Liver (tissue), 9 donors: ENCODE results near the gene TUT4. TPM values are rescaled to one million over a fixed set of nuclear protein-coding genes. Genes with fewer than 3 reads are reported as not detected.

Experiments
- DNase-seq: peaks from one replicate; pipeline ENCODE4 v3.0.0-alpha.2; 2017; ENCODE audit warnings: low spot score
- H3K27ac ChIP-seq, 2 donors: one replicate each; pipeline ENCODE4 v1.7.0; 2013; ENCODE audit warnings: inconsistent platforms in 2 of 2, low read length in 2 of 2, control low read depth in 1 of 2, low read depth in 1 of 2, mild to moderate bottlenecking in 1 of 2
- H3K27me3 ChIP-seq, 4 donors: one replicate each; pipeline versions ENCODE4 v1.6.1 to v1.7.0; 2013; ENCODE audit warnings: low read length in 3 of 4, inconsistent platforms in 1 of 4, mild to moderate bottlenecking in 1 of 4, moderate library complexity in 1 of 4; ENCODE audit not compliant: control insufficient read depth in 4 of 4, insufficient read depth in 4 of 4
- H3K36me3 ChIP-seq, 4 donors: one replicate each; pipeline versions ENCODE4 v1.6.1 to v1.7.0; 2013; ENCODE audit warnings: low read length in 3 of 4, mild to moderate bottlenecking in 3 of 4, low read depth in 1 of 4, moderate library complexity in 1 of 4; ENCODE audit not compliant: control insufficient read depth in 4 of 4, insufficient read depth in 3 of 4
- H3K4me1 ChIP-seq, 4 donors: one replicate each; pipeline versions ENCODE4 v1.6.1 to v1.7.0; 2013; ENCODE audit warnings: low read length in 3 of 4, mild to moderate bottlenecking in 3 of 4, moderate library complexity in 1 of 4; ENCODE audit not compliant: control insufficient read depth in 4 of 4, insufficient read depth in 4 of 4
- H3K4me3 ChIP-seq, 3 donors: one replicate each; pipeline versions ENCODE4 v1.6.1 to v1.7.0; 2013; ENCODE audit warnings: low read length in 3 of 3, control low read depth in 1 of 3, low read depth in 1 of 3, mild to moderate bottlenecking in 1 of 3
- H3K9ac ChIP-seq, 2 donors: one replicate each; pipeline ENCODE4 v1.7.0; 2013; ENCODE audit warnings: low read length in 2 of 2, mild to moderate bottlenecking in 2 of 2, moderate library complexity in 2 of 2, control low read depth in 1 of 2, low read depth in 1 of 2
- H3K9me3 ChIP-seq, 4 donors: one replicate each; pipeline versions ENCODE4 v1.6.1 to v1.7.0; 2013; ENCODE audit warnings: low read length in 3 of 4; ENCODE audit not compliant: control insufficient read depth in 4 of 4
- EGR1 ChIP-seq, 2 donors: IDR thresholded peaks; 2 replicates each; pipeline ENCODE4 v1.6.1; 2016 to 2018; ENCODE audit warnings: antibody characterized with exemption in 2 of 2, low read depth in 2 of 2
- FOXA1 ChIP-seq: IDR thresholded peaks from 2 replicates; pipeline ENCODE4 v1.6.1; 2016; ENCODE audit warnings: antibody characterized with exemption
- FOXA2 ChIP-seq: IDR thresholded peaks from 2 replicates; pipeline ENCODE4 v1.6.1; 2016; ENCODE audit warnings: antibody characterized with exemption
- GABPA ChIP-seq, 2 donors: IDR thresholded peaks in 1 of 2; conservative IDR thresholded peaks in 1 of 2; 2 replicates each; pipeline ENCODE4 v1.6.1; 2016; ENCODE audit warnings: antibody characterized with exemption in 2 of 2, mild to moderate bottlenecking in 1 of 2, moderate library complexity in 1 of 2
- HNF4A ChIP-seq, 2 donors: conservative IDR thresholded peaks; 2 replicates each; pipeline ENCODE4 v1.6.1; 2016; ENCODE audit warnings: antibody characterized with exemption in 2 of 2, mild to moderate bottlenecking in 2 of 2
- HNF4G ChIP-seq: IDR thresholded peaks from 2 replicates; pipeline ENCODE4 v1.6.1; 2016; ENCODE audit warnings: antibody characterized with exemption
- JUND ChIP-seq, 2 donors: IDR thresholded peaks; 2 replicates each; pipeline ENCODE4 v1.6.1; 2016; ENCODE audit warnings: antibody characterized with exemption in 2 of 2
- NR2F2 ChIP-seq: IDR thresholded peaks from 2 replicates; pipeline ENCODE4 v1.6.1; 2016; ENCODE audit warnings: antibody characterized with exemption
- RAD21 ChIP-seq, 2 donors: IDR thresholded peaks; 2 replicates each; pipeline ENCODE4 v1.6.1; 2016; ENCODE audit warnings: antibody characterized with exemption in 2 of 2, mild to moderate bottlenecking in 2 of 2
- RXRA ChIP-seq, 2 donors: IDR thresholded peaks; 2 replicates each; pipeline ENCODE4 v1.6.1; 2017 to 2018; ENCODE audit warnings: antibody characterized with exemption in 2 of 2, mild to moderate bottlenecking in 1 of 2
- SP1 ChIP-seq: IDR thresholded peaks from 2 replicates; pipeline ENCODE4 v1.6.1; 2018; ENCODE audit warnings: antibody characterized with exemption, mild to moderate bottlenecking
- TAF1 ChIP-seq: conservative IDR thresholded peaks from 2 replicates; pipeline ENCODE4 v1.6.1; 2016; ENCODE audit warnings: antibody characterized with exemption, mild to moderate bottlenecking
- YY1 ChIP-seq: IDR thresholded peaks from 2 replicates; pipeline ENCODE4 v1.6.1; 2016; ENCODE audit warnings: antibody characterized with exemption, mild to moderate bottlenecking
- WGBS: extraction: QIAGEN DNeasy Blood & Tissue Kit; methylation state at CpG from one replicate; pipeline ENCODE4 v1.1.7; 2013; 5-methylcytosine and 5-hydroxymethylcytosine counted together
- polyA plus RNA-seq, 2 donors: library from polyadenylated mRNA; stranded (reverse) in 1 of 2; unstranded in 1 of 2; fragments of 200-250 nt in 1 of 2; fragments of >200 nt in 1 of 2; fragmentation: Nextera tagmentation in 1 of 2; extraction: Ambion mirVana in 1 of 2; gene quantifications; one replicate each; pipeline versions ENCODE4 v1.2.1 to v1.2.3, GENCODE V29; 2013 to 2015
- total RNA-seq, 2 donors: library from RNA; depleted of rRNA; stranded (reverse); fragments of >200 nt; gene quantifications; one replicate each; pipeline ENCODE4 v1.2.3, GENCODE V29; 2014
- TF ChIP-seq, protein P1 (sequence below): fragments of 150-350 bp; IDR thresholded peaks from 2 replicates; pipeline ENCODE4 v1.5.1; 2017; ENCODE audit warnings: improper control_type of control experiment, low read depth, low read length; ENCODE audit not compliant: missing input control
- TF ChIP-seq, protein P2 (sequence below): IDR thresholded peaks from 2 replicates; pipeline ENCODE4 v1.6.1; 2016; ENCODE audit warnings: antibody characterized with exemption
- TF ChIP-seq, protein P3 (sequence below): IDR thresholded peaks from 2 replicates; pipeline ENCODE4 v1.6.1; 2016; ENCODE audit warnings: antibody characterized with exemption, mild to moderate bottlenecking
- TF ChIP-seq, protein P4 (sequence below): IDR thresholded peaks from 2 replicates; pipeline ENCODE4 v1.6.1; 2016; ENCODE audit warnings: antibody characterized with exemption
- TF ChIP-seq, protein P5 (sequence below): IDR thresholded peaks from 2 replicates; pipeline ENCODE4 v1.6.1; 2016; ENCODE audit warnings: antibody characterized with exemption
- donor health status: healthy.
- donor health status: healthy.
- donor health status: healthy.
- donor health status: healthy.
- donor health status: healthy.

Gene TUT4
- total and polyA plus RNA-seq, 4 donors = 12.2 to 28.0 (median 24.0) TPM

DNA sequence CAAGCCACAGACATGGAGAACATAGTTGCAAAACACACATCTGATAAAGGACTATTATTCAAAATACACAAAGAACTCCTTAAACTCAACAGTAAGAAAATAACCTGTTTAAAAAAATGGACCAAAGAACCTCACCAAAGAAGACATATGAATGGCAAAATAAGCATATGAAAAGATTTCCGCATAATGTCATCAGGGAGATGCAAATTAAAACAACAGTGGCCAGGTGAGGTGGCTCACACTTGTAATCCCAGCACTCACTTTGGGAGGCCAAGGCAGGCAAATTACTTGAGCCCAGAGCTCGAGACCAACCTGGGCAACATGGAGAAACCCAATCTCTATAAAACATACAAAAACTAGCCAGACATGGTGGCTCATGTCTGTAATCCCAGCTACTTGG is 98.1 kb downstream of the TUT4 start:
- DNase-seq = no peak
- Histone ChIP-seq H3K27me3 (no peaks in the 10 kb centered on the region), H3K4me1 (no peaks in the 10 kb centered on the region), H3K9ac (no peak overlapping the region), H3K9me3 (no peaks in the 10 kb centered on the region), H3K4me3 (no peak overlapping the region), H3K27ac (no peak overlapping the region), H3K36me3 (peaks cover 0 to 6% (median 2%) of the 10 kb centered on the region in 4 donors)
- TF ChIP-seq, protein P1, sequence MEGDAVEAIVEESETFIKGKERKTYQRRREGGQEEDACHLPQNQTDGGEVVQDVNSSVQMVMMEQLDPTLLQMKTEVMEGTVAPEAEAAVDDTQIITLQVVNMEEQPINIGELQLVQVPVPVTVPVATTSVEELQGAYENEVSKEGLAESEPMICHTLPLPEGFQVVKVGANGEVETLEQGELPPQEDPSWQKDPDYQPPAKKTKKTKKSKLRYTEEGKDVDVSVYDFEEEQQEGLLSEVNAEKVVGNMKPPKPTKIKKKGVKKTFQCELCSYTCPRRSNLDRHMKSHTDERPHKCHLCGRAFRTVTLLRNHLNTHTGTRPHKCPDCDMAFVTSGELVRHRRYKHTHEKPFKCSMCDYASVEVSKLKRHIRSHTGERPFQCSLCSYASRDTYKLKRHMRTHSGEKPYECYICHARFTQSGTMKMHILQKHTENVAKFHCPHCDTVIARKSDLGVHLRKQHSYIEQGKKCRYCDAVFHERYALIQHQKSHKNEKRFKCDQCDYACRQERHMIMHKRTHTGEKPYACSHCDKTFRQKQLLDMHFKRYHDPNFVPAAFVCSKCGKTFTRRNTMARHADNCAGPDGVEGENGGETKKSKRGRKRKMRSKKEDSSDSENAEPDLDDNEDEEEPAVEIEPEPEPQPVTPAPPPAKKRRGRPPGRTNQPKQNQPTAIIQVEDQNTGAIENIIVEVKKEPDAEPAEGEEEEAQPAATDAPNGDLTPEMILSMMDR = no peak
- TF ChIP-seq HNF4A (conservative IDR thresholded peaks at IDR 0.05) = no peak
- no peak for TF ChIP-seq JUND (IDR thresholded peaks at IDR 0.05)
- no peak for TF ChIP-seq GABPA (IDR thresholded peaks at IDR 0.05 in 1 of 2, conservative IDR thresholded peaks at IDR 0.05 in 1 of 2)
- no peak for TF ChIP-seq SP1
- no peak for TF ChIP-seq RAD21 (IDR thresholded peaks at IDR 0.05)
- TF ChIP-seq, protein P2, sequence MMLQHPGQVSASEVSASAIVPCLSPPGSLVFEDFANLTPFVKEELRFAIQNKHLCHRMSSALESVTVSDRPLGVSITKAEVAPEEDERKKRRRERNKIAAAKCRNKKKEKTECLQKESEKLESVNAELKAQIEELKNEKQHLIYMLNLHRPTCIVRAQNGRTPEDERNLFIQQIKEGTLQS = no peak
- TF ChIP-seq, protein P3, sequence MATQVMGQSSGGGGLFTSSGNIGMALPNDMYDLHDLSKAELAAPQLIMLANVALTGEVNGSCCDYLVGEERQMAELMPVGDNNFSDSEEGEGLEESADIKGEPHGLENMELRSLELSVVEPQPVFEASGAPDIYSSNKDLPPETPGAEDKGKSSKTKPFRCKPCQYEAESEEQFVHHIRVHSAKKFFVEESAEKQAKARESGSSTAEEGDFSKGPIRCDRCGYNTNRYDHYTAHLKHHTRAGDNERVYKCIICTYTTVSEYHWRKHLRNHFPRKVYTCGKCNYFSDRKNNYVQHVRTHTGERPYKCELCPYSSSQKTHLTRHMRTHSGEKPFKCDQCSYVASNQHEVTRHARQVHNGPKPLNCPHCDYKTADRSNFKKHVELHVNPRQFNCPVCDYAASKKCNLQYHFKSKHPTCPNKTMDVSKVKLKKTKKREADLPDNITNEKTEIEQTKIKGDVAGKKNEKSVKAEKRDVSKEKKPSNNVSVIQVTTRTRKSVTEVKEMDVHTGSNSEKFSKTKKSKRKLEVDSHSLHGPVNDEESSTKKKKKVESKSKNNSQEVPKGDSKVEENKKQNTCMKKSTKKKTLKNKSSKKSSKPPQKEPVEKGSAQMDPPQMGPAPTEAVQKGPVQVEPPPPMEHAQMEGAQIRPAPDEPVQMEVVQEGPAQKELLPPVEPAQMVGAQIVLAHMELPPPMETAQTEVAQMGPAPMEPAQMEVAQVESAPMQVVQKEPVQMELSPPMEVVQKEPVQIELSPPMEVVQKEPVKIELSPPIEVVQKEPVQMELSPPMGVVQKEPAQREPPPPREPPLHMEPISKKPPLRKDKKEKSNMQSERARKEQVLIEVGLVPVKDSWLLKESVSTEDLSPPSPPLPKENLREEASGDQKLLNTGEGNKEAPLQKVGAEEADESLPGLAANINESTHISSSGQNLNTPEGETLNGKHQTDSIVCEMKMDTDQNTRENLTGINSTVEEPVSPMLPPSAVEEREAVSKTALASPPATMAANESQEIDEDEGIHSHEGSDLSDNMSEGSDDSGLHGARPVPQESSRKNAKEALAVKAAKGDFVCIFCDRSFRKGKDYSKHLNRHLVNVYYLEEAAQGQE = no peak
- TF ChIP-seq TAF1 = no peak
- no peak for TF ChIP-seq YY1
- TF ChIP-seq, protein P4, sequence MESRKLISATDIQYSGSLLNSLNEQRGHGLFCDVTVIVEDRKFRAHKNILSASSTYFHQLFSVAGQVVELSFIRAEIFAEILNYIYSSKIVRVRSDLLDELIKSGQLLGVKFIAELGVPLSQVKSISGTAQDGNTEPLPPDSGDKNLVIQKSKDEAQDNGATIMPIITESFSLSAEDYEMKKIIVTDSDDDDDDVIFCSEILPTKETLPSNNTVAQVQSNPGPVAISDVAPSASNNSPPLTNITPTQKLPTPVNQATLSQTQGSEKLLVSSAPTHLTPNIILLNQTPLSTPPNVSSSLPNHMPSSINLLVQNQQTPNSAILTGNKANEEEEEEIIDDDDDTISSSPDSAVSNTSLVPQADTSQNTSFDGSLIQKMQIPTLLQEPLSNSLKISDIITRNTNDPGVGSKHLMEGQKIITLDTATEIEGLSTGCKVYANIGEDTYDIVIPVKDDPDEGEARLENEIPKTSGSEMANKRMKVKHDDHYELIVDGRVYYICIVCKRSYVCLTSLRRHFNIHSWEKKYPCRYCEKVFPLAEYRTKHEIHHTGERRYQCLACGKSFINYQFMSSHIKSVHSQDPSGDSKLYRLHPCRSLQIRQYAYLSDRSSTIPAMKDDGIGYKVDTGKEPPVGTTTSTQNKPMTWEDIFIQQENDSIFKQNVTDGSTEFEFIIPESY = no peak
- TF ChIP-seq, protein P5, sequence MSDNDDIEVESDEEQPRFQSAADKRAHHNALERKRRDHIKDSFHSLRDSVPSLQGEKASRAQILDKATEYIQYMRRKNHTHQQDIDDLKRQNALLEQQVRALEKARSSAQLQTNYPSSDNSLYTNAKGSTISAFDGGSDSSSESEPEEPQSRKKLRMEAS = no peak
- TF ChIP-seq FOXA2 = no peak
- no peak for TF ChIP-seq FOXA1
- no peak for TF ChIP-seq EGR1 (IDR thresholded peaks at IDR 0.05; ENCODE audit: low read depth in 2 of 2)
- no peak for TF ChIP-seq HNF4G
- no peak for TF ChIP-seq NR2F2
- no peak for TF ChIP-seq RXRA (IDR thresholded peaks at IDR 0.05)
- WGBS = over 99% methylated on average over 2 of the region's 2 CpGs
